ENCODE results near the gene CEMIP2.

DNA sequence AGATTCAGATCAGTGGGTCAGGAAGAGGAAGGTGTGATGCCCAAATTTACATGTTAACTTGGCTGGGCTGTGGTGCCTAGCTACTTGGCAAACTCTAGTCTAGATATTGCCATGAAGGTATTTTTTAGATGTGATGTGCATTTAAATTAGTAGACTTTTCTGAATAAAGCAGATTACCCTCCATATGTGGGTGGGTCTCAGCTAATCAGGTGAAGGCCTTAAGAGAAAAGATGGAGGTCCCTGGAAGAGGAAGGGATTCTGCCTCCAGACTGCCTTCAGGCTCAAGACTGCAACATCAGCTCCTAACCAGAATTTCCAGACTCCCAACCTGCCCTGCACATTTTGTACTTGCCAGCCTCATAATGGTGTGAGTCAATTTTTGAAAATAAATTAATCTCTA lies 115.8 kb downstream of the CEMIP2 start:
- TF ChIP-seq POLR2A (IDR thresholded peaks at IDR 0.05; ENCODE audit: low read depth, low read length), result no peak
- TF ChIP-seq, protein P1, sequence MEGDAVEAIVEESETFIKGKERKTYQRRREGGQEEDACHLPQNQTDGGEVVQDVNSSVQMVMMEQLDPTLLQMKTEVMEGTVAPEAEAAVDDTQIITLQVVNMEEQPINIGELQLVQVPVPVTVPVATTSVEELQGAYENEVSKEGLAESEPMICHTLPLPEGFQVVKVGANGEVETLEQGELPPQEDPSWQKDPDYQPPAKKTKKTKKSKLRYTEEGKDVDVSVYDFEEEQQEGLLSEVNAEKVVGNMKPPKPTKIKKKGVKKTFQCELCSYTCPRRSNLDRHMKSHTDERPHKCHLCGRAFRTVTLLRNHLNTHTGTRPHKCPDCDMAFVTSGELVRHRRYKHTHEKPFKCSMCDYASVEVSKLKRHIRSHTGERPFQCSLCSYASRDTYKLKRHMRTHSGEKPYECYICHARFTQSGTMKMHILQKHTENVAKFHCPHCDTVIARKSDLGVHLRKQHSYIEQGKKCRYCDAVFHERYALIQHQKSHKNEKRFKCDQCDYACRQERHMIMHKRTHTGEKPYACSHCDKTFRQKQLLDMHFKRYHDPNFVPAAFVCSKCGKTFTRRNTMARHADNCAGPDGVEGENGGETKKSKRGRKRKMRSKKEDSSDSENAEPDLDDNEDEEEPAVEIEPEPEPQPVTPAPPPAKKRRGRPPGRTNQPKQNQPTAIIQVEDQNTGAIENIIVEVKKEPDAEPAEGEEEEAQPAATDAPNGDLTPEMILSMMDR (IDR thresholded peaks at IDR 0.05; ENCODE audit: extremely low read depth in 1 of 2, insufficient read depth in 1 of 2, low read depth in 1 of 2, low read length in 2 of 2), result no peak
- TF ChIP-seq EZH2 (IDR thresholded peaks at IDR 0.05; ENCODE audit: borderline replicate concordance, low read depth, low read length, severe bottlenecking), result no peak
